Measurements from ENCODE around the gene CADM2. TPM values are rescaled to one million over a fixed set of nuclear protein-coding genes. Genes with fewer than 3 reads are reported as not detected.

Gene CADM2
- total RNA-seq, 1 experiment from 2014 or later, result not detected

DNA sequence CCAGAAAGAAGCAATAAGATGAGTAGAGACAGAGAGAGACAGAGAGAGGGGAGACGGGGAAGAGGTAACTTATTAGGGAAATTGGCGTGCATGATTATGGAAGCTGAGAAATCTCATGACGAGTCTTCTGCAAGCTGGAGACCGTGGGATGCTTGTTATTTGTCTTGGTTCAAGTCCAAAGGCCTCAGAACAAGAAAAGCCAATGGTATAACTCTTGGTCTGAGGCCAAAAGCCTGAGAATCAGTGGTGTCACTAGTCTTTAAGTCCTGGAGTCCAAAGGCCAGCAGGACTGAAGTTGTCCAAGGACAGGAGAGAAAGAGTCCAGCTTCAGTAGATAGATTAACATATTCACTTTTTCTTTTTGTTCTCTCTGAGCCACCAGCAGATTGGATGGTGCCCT is 613.6 kb downstream of the CADM2 start:
- Mint-ChIP-seq H3K9me3 (ENCODE audit: unreplicated experiment) (no peaks in the 10 kb centered on the region), H3K4me1 (ENCODE audit: low read depth, unreplicated experiment) (no peaks in the 10 kb centered on the region), H3K4me3 (ENCODE audit: unreplicated experiment) (no peak overlapping the region), H3K27me3 (ENCODE audit: insufficient read depth, unreplicated experiment) (peaks cover 4% of the 10 kb centered on the region), H3K27ac (ENCODE audit: unreplicated experiment) (no peak overlapping the region), H3K36me3 (ENCODE audit: insufficient read depth, unreplicated experiment) (no peaks in the 10 kb centered on the region)
- no peaks in the 10 kb centered on the region for H3K9me3 ChIP-seq
- H3K4me1 ChIP-seq, result no peaks in the 10 kb centered on the region
- ChIA-PET CTCF (no interaction called here), POLR2A (no interaction called here)
- H3K4me3 ChIP-seq (ENCODE audit: low read depth, low read length), result no peak overlapping the region
- no peaks in the 10 kb centered on the region for H3K36me3 ChIP-seq (ENCODE audit: control insufficient read depth, insufficient read depth, low read length)
- no TSS peak for BruUV-seq (replicated peaks)
- intact Hi-C loops (cut with micrococcal nuclease; ENCODE audit: unreplicated experiment), result no loop called here
- H3K27me3 ChIP-seq (replicated peaks; ENCODE audit: control insufficient read depth, insufficient read depth, low read length), result no peaks in the 10 kb centered on the region
- no peak for DNase-seq
- TF ChIP-seq, protein P1, sequence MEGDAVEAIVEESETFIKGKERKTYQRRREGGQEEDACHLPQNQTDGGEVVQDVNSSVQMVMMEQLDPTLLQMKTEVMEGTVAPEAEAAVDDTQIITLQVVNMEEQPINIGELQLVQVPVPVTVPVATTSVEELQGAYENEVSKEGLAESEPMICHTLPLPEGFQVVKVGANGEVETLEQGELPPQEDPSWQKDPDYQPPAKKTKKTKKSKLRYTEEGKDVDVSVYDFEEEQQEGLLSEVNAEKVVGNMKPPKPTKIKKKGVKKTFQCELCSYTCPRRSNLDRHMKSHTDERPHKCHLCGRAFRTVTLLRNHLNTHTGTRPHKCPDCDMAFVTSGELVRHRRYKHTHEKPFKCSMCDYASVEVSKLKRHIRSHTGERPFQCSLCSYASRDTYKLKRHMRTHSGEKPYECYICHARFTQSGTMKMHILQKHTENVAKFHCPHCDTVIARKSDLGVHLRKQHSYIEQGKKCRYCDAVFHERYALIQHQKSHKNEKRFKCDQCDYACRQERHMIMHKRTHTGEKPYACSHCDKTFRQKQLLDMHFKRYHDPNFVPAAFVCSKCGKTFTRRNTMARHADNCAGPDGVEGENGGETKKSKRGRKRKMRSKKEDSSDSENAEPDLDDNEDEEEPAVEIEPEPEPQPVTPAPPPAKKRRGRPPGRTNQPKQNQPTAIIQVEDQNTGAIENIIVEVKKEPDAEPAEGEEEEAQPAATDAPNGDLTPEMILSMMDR (IDR thresholded peaks at IDR 0.05; ENCODE audit: insufficient read depth in 1 of 2, low read depth in 1 of 2, low read length in 1 of 2, severe bottlenecking in 1 of 2, unreplicated experiment in 1 of 2), result no peak

- BruUV-seq (replicated peaks), result no TSS peak
- POLR2A ChIA-PET, result no interaction called here
- Mint-ChIP-seq H3K4me1 (ENCODE audit: low read depth, unreplicated experiment) (no peaks in the 10 kb centered on the region), H3K4me3 (ENCODE audit: unreplicated experiment) (no peak overlapping the region), H3K27ac (ENCODE audit: unreplicated experiment) (no peak overlapping the region), H3K27me3 (ENCODE audit: insufficient read depth, unreplicated experiment) (peaks cover 4% of the 10 kb centered on the region), H3K9me3 (ENCODE audit: unreplicated experiment) (no peaks in the 10 kb centered on the region), H3K36me3 (ENCODE audit: insufficient read depth, unreplicated experiment) (no peaks in the 10 kb centered on the region)
- intact Hi-C loops (cut with micrococcal nuclease; ENCODE audit: unreplicated experiment), result no loop called here
- Histone ChIP-seq H3K36me3 (ENCODE audit: control insufficient read depth, insufficient read depth, low read length) (no peaks in the 10 kb centered on the region), H3K4me1 (no peaks in the 10 kb centered on the region), H3K27me3 (replicated peaks; ENCODE audit: control insufficient read depth, insufficient read depth, low read length) (no peaks in the 10 kb centered on the region), H3K9me3 (no peaks in the 10 kb centered on the region), H3K4me3 (ENCODE audit: low read depth, low read length) (no peak overlapping the region)
- CTCF ChIA-PET, result no interaction called here
- no peak for DNase-seq
- TF ChIP-seq, protein P1 (IDR thresholded peaks at IDR 0.05; ENCODE audit: insufficient read depth in 1 of 2, low read depth in 1 of 2, low read length in 1 of 2, severe bottlenecking in 1 of 2, unreplicated experiment in 1 of 2), result no peak
These were observed 614.2 kb downstream of the CADM2 start for GRCh38 chr3:85572978-85573377.

DNA sequence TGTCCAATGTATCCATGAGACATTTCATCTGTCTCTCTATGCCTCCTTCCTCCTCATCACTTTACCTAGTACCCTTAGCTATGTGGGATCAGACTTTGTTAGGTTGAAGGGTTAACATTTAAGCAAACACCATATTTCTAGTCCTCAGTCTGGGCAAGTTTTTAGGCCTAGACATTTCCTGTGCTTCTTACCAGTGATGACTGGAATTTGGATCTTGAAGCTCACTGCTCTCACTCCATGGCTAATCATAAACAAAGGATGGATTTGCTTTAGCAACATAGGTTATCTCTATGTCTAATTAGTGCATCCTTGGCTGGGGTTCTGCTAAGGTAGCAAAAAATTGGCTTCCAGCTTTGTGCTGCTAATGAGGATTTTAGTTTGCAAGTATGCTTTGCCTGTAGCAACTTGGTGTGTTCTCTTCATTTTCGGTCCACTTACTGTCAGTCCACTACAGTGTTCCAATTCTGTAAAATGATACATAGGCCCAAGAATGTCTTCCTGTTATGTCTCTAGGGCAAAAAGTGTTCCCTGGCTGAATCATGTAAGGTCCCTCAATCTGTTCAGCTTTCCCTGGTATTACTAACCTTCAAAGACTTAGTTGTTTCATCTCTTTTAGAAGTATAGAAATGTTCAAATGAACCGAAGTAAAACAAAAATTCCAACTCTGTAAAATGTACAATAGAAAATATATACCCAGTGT is 615.4 kb downstream of the CADM2 start:
- TF ChIP-seq, protein P1 (IDR thresholded peaks at IDR 0.05; ENCODE audit: insufficient read depth in 1 of 2, low read depth in 1 of 2, low read length in 1 of 2, severe bottlenecking in 1 of 2, unreplicated experiment in 1 of 2), result no peak
- no peaks in the 10 kb centered on the region for H3K36me3 Mint-ChIP-seq (ENCODE audit: insufficient read depth, unreplicated experiment)
- DNase-seq, result no peak
- Histone ChIP-seq H3K36me3 (ENCODE audit: control insufficient read depth, insufficient read depth, low read length) (no peaks in the 10 kb centered on the region), H3K4me3 (ENCODE audit: low read depth, low read length) (no peak overlapping the region), H3K27me3 (replicated peaks; ENCODE audit: control insufficient read depth, insufficient read depth, low read length) (no peaks in the 10 kb centered on the region), H3K9me3 (no peaks in the 10 kb centered on the region), H3K4me1 (no peaks in the 10 kb centered on the region)
- no peaks in the 10 kb centered on the region for H3K9me3 Mint-ChIP-seq (ENCODE audit: unreplicated experiment)
- CTCF ChIA-PET, result no interaction called here
- H3K27me3 Mint-ChIP-seq (ENCODE audit: insufficient read depth, unreplicated experiment), result no peaks in the 10 kb centered on the region
- no peak overlapping the region for H3K4me3 Mint-ChIP-seq (ENCODE audit: unreplicated experiment)
- BruUV-seq (replicated peaks), result no TSS peak
- H3K27ac Mint-ChIP-seq (ENCODE audit: unreplicated experiment), result no peak overlapping the region
- intact Hi-C loops (cut with micrococcal nuclease; ENCODE audit: unreplicated experiment), result no loop called here
- no peaks in the 10 kb centered on the region for H3K4me1 Mint-ChIP-seq (ENCODE audit: low read depth, unreplicated experiment)
- POLR2A ChIA-PET, result no interaction called here

Measured in Caco-2 (cell line).